T-helper 9 cell (primary cell): ENCODE data around the gene MKRN3.
"Not testable (repeated sequence)": the region's sequence is repeated elsewhere in the genome, so short reads cannot be mapped to it uniquely, and the experiment has no call there.

Experiments used
- DNase-seq: peaks from one replicate; pipeline ENCODE4 v3.0.0-alpha.2; 2020

The MKRN3 gene

DNA sequence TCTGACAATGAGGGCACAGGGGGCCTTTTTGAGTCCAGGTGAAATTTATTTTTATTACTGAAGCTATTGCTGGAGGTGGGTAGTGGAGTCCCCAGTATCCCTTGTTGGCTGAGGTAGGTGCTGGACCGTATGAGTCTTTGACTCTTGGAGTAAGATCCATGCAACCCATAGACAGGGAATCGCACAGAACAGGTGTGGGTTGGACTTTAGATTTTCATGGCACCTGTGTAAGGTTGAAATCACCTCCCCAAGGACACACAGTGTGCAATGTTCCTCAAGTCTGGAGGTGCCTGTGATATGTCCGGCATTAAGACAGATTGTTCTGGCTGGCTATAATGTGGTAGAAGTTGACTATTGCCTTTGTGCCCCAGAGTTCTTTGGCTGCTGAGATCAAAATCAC, 23.5 kb downstream of the MKRN3 start:
- no peak for DNase-seq

GRCh38 chr15:23594252-23594770, 28.8 kb downstream of the MKRN3 start:
- DNase-seq: no peak

- DNase-seq: no peak
These were observed 29.9 kb downstream of the MKRN3 start for GRCh38 chr15:23595368-23595767.

DNA sequence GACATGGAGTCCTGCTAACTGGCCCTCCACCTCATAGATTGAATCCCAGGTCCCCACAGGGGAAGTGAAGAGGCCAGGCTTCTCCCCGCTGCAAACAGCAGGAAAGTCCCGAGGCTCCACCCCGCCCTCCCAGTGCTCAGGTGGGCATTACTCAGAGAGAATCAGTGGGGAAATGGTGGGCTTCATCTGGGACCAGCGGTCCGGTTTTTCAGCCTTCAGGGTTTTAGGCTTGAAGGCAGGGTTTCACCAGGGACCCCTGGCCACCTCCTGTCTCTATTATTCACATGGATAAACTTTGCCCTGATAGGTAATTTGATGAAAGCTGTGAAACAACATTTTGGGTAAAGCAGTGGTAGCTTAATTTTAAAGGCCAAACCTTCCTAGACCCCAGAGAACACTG, 31.3 kb downstream of the MKRN3 start:
- no peak for DNase-seq

DNA sequence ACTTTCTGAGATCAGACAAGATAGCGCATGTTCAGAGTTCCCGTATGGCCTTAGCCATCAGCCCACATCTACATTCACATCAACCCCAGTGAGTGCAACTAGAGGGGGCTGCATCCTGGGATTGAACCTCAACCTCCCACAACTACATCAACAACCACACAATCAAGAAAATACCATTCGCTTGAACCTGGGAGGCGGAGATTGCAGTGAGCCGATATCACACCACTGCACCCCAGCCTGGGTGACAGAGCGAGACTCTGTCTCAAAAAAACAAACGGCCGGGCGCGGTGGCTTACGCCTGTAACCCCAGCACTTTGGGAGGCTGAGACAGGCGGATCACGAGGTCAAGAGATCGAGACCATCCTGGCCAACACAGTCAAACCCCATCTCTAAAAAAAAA, 31.8 kb downstream of the MKRN3 start:
- DNase-seq: not testable (repeated sequence)

DNA sequence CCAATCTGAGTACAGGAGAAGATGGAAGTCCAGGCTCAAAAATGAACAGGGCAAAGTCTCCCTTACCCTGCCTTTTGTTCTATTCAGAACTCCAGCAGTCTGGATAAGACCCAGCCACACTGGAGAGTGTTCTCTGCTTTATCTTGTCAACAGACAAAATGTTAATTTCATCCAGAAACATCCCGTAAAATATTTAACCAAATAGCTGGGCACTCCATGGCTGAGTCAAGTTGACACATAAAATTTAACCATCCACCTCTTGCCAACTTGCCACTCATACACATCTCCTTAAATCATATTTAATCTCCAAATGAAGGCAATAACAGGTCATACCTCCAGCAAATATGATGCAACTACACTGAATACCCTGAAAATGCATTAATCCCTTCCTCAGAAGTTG, 33.6 kb downstream of the MKRN3 start:
- no peak for DNase-seq

- no peak for DNase-seq
These were observed 36.6 kb downstream of the MKRN3 start for GRCh38 chr15:23602124-23602523.

GRCh38 chr15:23606226-23606625, 40.8 kb downstream of the MKRN3 start:
- DNase-seq: no peak

GRCh38 chr15:23616536-23616935, 51.1 kb downstream of the MKRN3 start:
- no peak for DNase-seq
